COR-L47 (cell line): ENCODE measurements around the gene OR2AT4.
"Not testable (repeated sequence)": the region's sequence is repeated elsewhere in the genome, so short reads cannot be mapped to it uniquely, and the experiment has no call there.

Source experiments
- DNase-seq: peaks from one replicate; lab custom pipeline; 2025; lab: John Stamatoyannopoulos, UW

Gene OR2AT4

GRCh38 chr11:75096456-75097172 is at the start of gene OR2AT4:
TSS of gene OR2AT4 (minus strand) at chr11:75096876.
- no peak for DNase-seq

- DNase-seq, result no peak
These were observed 49.4 kb upstream of the OR2AT4 start for GRCh38 chr11:75145972-75146519.

DNA sequence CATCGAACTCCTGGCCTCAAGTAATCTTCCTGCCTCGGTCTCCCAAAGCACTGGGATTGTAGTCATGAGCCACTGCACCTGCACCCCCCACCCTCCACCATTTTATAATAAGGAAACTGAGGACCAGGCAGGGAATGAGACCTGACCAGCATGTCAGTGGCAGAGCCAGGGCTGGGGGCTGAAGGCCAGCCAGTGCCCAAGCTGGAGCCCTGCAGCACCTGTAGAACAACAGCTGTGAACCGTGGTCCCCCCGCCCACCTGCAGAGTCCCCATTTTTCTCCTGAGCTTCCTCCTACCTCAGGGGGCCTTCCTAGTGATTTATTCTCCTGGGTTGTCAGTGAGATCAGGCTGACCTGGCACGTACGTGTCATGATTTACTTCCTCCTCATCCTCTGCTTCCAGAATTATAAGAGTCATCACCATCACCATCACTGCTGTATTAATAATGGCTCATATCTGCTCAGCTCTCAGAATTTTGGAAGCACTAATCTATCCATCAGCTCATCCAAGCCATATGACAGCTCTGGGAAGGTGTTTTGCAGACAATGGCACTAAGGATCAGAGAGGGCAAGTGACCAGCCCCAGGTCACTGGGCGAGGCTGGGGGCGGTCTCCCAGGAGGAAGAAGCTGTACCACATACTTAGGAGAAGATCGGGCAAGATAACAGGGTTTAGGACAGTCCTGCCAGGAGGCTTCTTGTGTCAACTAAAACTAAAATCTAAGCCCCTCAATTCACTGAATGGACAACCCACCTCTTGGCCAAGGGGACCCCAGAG is 48.7 kb upstream of the OR2AT4 start:
- DNase-seq, result no peak

DNA sequence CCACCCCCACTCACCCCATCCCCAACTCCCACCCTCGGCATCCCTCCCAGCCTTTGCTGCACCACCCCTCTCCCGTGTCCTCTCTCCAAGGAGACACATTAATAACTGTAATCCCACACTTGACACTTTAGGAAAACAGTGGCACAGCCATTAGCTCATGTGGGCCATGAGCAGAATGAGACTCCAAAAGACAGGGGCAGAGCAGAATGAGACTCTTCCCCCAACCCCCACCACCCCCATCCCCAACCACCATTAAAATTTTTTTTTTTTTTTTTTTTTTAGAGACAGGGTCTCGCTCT is 48.0 kb upstream of the OR2AT4 start:
- no peak for DNase-seq

- no peak for DNase-seq
These were observed 46.7 kb upstream of the OR2AT4 start for GRCh38 chr11:75143420-75143731.

- peak; percentile 85 for DNase-seq
These were observed 46.2 kb upstream of the OR2AT4 start for GRCh38 chr11:75142714-75143419.

DNA sequence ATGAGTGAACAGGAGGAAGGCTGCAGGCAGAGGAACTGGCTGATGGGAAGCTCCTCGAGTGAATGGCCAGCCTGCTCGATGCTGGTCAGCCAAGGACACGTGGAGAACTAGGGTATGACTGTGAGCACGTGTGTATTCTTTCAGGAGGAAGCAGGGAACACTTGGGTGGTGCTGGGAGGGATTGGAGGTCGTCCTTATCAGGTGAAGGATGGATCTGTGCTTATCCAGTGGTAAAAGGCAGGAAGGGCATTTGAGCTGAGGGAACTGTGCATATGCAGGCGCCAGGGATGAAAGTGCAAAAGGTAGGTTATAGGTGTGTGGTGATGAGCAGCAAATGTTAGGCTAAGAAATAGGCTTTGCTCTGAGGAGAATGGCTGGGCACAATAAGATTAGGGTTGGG is 44.5 kb upstream of the OR2AT4 start:
- no peak for DNase-seq

GRCh38 chr11:75140269-75141138 is 43.8 kb upstream of the OR2AT4 start:
- no peak for DNase-seq

- DNase-seq, result no peak
These were observed 39.0 kb upstream of the OR2AT4 start for GRCh38 chr11:75135651-75136050.

DNA sequence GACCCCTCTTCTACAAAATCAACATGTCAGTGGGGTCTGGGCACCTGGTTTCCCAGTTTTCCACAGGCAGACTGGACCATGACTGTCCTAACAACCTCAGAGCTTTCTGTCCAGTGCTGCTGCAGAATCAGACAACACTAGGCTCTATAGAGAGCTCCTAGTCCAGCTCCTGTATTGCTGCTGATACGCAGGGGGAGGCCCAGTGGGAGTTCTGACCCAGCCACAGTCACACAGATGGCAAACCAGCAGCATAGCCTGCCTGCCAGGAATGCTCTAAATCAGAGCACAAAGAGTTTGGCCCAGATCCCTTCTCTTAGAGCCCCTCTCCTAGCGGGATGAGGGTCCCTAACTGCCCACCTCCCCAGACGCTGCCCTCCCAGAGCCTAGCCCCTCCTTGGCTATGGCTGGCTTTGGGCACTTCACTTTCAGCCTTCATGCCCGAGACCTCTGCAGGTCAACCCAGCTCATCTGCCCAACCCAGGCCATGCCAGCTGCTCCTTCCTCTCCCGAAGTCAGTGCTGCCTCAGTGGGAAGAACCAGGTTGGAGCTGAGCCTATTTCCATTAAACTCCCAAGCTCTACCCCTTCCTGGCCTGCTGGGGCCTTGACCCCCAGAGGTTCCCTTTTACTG is 38.5 kb upstream of the OR2AT4 start:
- no peak for DNase-seq

GRCh38 chr11:75133976-75134375 is 37.3 kb upstream of the OR2AT4 start:
- no peak for DNase-seq

DNA sequence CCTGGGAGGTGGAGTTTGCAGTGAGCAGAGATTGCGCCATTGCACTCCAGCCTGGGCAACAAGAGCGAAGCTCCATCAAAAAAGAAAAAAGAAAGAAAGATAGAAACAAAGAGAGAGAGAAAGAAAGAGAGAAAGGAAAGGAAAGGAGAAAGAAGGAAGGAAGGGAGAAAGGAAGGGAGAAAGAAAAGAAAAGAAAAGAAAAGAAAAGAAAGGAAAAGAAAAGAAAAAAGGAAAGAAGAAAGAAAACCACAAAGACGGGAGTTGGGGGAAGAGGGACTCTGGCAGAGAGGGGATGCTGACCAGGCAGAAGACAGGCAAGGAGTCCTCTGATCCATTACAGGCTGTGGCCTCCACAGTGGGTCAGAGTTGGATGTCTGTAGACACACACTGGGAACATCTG is 35.4 kb upstream of the OR2AT4 start:
- DNase-seq, result no peak

- DNase-seq, result no peak
These were observed 29.9 kb upstream of the OR2AT4 start for GRCh38 chr11:75126564-75126963.

GRCh38 chr11:75118577-75118976 is 21.9 kb upstream of the OR2AT4 start:
- DNase-seq, result no peak

- no peak for DNase-seq
These were observed 17.8 kb upstream of the OR2AT4 start for GRCh38 chr11:75114465-75114864.

DNA sequence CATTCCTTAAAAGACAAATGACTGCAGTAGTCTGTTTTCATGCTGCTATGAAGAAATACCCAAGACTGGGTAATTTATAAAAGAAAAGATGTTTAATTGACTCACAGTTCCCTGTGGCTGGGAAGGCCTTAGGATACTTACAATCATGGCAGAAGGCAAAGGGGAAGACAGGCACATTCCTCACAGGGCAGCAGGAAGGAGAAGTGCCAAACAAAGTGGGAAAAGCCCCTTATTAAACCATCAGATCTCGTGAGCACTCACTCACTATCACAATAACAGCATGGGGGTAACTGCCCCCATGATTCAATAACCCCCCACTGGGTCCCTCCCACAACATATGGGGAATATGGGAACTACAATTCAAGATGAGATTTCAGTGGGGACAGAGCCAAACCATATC is 16.4 kb upstream of the OR2AT4 start:
- no peak for DNase-seq

GRCh38 chr11:75112200-75112599 is 15.5 kb upstream of the OR2AT4 start:
- DNase-seq, result no peak

GRCh38 chr11:75107187-75107586 is 10.5 kb upstream of the OR2AT4 start:
- DNase-seq, result no peak

DNA sequence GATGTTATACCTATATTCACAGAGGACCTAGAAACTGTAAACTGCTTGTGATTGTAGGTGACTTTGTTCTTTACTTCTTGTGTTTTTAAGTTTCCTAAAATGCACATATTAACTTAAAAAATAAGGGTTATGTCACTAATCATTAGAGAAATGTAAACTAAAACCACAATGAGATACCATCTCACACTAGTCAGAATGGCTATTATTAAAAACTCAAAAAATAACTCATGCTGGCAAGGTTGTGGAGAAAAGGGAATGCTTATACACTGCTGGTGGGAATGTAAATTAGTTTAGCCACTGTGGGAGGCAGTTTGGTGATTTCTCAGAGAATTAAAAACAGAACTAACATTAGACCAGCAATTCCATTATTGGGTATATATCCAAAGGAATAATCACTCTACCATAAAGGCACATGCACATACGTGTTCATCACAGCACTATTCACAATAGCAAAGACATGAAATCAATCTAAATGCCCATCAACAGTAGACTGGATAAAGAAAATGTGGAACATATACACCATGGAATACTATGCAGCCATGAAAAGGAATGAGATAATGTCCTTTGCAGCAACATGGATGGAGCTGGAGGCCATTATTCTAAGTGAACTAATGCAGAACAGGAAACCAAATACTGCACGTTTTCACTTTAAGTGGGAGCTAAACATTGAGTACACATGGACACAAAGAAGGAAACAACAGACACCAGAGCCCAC is 9.4 kb upstream of the OR2AT4 start:
- DNase-seq, result not testable (repeated sequence)

GRCh38 chr11:75105462-75105925 is 8.8 kb upstream of the OR2AT4 start:
- DNase-seq, result peak; percentile 6
